VCaP (cell line): ENCODE results near the gene NOP9.

Source experiments
- H3K27ac ChIP-seq: fragments of 450-650 bp; 2 replicates; pipeline ENCODE4 v1.5.1; 2017
- TF ChIP-seq, protein P1 (sequence below): fragments of 450-650 bp; conservative IDR thresholded peaks from 2 replicates; pipeline ENCODE4 v1.5.1; 2017; ENCODE audit warnings: mild to moderate bottlenecking, moderate library complexity

NOP9 gene

DNA sequence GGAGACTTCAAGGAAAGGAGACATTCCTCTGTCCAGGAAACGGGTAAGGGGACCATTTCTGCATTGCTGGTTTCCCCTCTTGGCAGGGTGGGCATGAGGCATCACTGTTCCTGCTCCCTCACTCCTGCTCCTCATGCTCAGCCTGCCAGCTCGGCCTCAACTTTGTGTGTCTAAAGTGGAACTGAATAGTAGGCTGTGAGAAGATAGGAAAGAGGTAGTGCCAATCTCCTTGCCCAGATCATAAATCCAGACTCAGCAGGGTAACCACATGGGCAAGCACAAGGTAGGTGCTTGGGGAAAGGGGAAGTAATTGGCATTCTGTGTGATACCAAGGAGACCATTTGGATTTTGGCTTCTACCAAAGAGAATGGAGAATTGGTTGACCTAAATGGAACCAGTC lies 14.3 kb downstream of the NOP9 start:
- no peak overlapping the region for H3K27ac ChIP-seq
- TF ChIP-seq, protein P1, sequence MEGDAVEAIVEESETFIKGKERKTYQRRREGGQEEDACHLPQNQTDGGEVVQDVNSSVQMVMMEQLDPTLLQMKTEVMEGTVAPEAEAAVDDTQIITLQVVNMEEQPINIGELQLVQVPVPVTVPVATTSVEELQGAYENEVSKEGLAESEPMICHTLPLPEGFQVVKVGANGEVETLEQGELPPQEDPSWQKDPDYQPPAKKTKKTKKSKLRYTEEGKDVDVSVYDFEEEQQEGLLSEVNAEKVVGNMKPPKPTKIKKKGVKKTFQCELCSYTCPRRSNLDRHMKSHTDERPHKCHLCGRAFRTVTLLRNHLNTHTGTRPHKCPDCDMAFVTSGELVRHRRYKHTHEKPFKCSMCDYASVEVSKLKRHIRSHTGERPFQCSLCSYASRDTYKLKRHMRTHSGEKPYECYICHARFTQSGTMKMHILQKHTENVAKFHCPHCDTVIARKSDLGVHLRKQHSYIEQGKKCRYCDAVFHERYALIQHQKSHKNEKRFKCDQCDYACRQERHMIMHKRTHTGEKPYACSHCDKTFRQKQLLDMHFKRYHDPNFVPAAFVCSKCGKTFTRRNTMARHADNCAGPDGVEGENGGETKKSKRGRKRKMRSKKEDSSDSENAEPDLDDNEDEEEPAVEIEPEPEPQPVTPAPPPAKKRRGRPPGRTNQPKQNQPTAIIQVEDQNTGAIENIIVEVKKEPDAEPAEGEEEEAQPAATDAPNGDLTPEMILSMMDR, result no peak

GRCh38 chr14:24314377-24315193 lies 14.9 kb downstream of the NOP9 start:
- H3K27ac ChIP-seq, result no peak overlapping the region
- TF ChIP-seq, protein P1, result no peak

DNA sequence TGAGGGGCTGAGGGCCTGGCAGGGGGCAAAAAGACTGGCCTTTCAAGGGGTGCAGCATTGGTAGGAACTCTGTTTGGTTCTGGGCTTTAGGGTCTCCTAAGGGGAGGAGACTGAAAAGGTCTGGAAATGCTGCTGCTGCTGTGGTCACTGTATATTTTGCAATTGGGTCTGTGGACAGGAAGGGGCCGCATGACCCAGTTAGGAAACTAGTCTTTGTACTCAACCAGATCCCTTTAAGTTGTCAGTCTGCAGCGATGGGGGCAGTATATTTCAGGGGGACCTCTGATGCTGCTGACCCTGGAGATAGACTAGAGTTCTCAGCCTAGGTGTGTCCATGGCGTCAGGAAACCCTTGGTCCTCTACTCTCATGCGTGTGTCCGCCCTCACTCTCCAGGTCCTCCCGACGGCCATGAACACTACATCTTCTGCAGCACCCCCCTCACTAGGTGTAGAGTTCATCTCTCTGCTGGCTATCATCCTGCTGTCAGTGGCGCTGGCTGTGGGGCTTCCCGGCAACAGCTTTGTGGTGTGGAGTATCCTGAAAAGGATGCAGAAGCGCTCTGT lies 15.7 kb downstream of the NOP9 start:
- TF ChIP-seq, protein P1, result no peak
- H3K27ac ChIP-seq, result no peak overlapping the region

GRCh38 chr14:24315807-24316596 lies 16.4 kb downstream of the NOP9 start:
- TF ChIP-seq, protein P1, result no peak
- no peak overlapping the region for H3K27ac ChIP-seq

DNA sequence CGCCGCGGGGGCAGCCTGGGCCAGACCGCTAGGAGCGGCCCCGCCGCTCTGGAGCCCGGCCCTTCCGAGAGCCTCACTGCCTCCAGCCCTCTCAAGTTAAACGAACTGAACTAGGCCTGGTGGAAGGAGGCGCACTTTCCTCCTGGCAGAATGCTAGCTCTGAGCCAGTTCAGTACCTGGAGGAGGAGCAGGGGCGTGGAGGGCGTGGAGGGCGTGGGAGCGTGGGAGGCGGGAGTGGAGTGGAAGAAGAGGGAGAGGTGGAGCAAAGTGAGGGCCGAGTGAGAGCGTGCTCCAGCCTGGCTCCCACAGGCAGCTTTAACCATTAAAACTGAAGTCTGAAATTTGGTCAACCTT lies 16.9 kb downstream of the NOP9 start:
- H3K27ac ChIP-seq, result no peak overlapping the region

DNA sequence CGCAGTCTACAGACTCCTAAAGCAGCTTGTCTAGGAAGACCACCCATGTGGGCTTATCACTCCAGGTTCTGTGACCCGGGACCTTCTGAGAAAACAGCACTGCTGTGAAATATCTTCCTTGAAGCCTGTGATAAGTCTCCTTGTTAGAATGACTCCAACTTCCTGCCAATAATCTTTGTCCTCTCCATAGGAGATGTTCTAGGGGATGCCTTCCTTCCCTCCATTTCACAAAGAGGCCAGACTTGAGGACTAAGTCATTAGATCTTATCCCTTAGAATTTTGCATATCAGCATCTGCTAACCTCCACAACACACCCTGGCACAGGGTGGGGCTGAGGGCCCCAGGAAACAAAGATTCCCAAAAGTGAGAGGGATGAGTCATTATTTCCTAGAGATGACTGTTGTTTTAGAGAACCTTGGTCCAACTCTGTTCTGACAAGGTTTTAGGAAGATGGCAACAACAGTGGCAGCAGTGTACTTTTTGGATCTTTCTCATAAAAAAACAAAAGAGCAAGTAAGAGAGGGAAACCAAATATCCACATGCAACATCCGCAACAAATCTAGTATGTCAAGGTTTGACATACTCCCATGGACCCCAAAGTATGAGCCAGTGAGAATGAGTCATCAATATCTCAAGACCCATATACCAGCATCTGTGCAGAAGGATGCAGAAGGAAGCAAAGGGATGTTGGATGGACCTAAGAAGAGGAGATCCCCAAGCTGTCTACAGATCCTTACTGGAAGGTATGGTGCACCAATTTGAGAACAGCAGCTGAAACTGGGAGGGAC lies 17.7 kb downstream of the NOP9 start:
- H3K27ac ChIP-seq, result no peak overlapping the region
- TF ChIP-seq, protein P1, result no peak

More for the DNA sequence above, 16.9 kb downstream of the NOP9 start:
- TF ChIP-seq, protein P1, result no peak
